Gastrocnemius medialis (tissue), 4 donors: Measurements from ENCODE around the gene TTC3. TPM values are rescaled to one million over a fixed set of nuclear protein-coding genes. Genes with fewer than 3 reads are reported as not detected.

Experiments
- ATAC-seq, 2 donors: fragments of 150-250 bp; one replicate each; pipeline ENCODE4 v1.9.1; 2016
- DNase-seq, 2 donors: peaks; one replicate each; pipeline ENCODE4 v3.0.0-alpha.2; 2019
- H3K27ac ChIP-seq, 4 donors: fragments of 200-600 bp; sonication (generic); 1 replicate in 1 of 4; 2 replicates in 3 of 4; pipeline ENCODE4 v1.5.1; 2016 to 2018; ENCODE audit warnings: mild to moderate bottlenecking in 2 of 4, moderate library complexity in 1 of 4
- H3K27me3 ChIP-seq, 3 donors: fragments of 200-600 bp; sonication (generic) in 2 of 3; 1 replicate in 1 of 3; 2 replicates in 2 of 3; pipeline versions ENCODE4 v1.5.1 to v1.6.0; 2016 to 2019; ENCODE audit warnings: mild to moderate bottlenecking in 1 of 3, moderate library complexity in 1 of 3
- H3K36me3 ChIP-seq, 2 donors: fragments of 200-600 bp; sonication (generic) in 1 of 2; one replicate each; pipeline ENCODE4 v1.5.1; 2017 to 2018
- H3K4me1 ChIP-seq, 2 donors: fragments of 200-600 bp; sonication (generic) in 1 of 2; one replicate each; pipeline ENCODE4 v1.5.1; 2016 to 2017; ENCODE audit warnings: mild to moderate bottlenecking in 2 of 2
- H3K4me3 ChIP-seq, 4 donors: fragments of 200-600 bp; sonication (generic) in 3 of 4; 1 replicate in 1 of 4; 2 replicates in 3 of 4; pipeline ENCODE4 v1.5.1; 2016 to 2019; ENCODE audit warnings: mild to moderate bottlenecking in 2 of 4
- H3K9me3 ChIP-seq, 3 donors: fragments of 200-600 bp; sonication (generic) in 2 of 3; 1 replicate in 1 of 3; 2 replicates in 2 of 3; pipeline ENCODE4 v1.5.1; 2016 to 2019
- POLR2A ChIP-seq, 2 donors: fragments of 450-650 bp; IDR thresholded peaks; one replicate each; pipeline ENCODE4 v1.6.1; 2017; ENCODE audit warnings: antibody characterized with exemption in 2 of 2, mild to moderate bottlenecking in 2 of 2, moderate library complexity in 2 of 2
- in situ Hi-C, 4 donors: fragments of 200-750 bp; cut with MboI; loops; one replicate each; pipeline versions ENCODE4 v1.15.0 to v1.8.0; 2017; ENCODE audit warnings: low sequenced_read_pairs in 4 of 4
- intact Hi-C: fragments of 100-400 bp; cut with DNase I; formaldehyde crosslinking; loops from one replicate; pipeline ENCODE4 v1.15.1; 2023; ENCODE audit warnings: low total_unique reads
- total RNA-seq, 4 donors: library from RNA; depleted of rRNA; stranded (reverse); fragments of >200 nt; gene quantifications; one replicate each; pipeline versions ENCODE4 v1.1.0 to v1.2.3, GENCODE V29; 2016
- TF ChIP-seq, protein P1 (sequence below), 5 experiments: fragments of 450-650 bp in 3 of 5; fragments of 200-600 bp in 2 of 5; sonication (generic) in 2 of 5; IDR thresholded peaks in 4 of 5; conservative IDR thresholded peaks in 1 of 5; 1 replicate in 4 of 5; 2 replicates in 1 of 5; pipeline ENCODE4 v1.5.1; 2016 to 2019; ENCODE audit warnings: antibody characterized with exemption in 5 of 5, mild to moderate bottlenecking in 3 of 5, moderate library complexity in 3 of 5

The TTC3 gene
- total RNA-seq, 4 donors from 2014 or later = 39.5 to 71.6 (median 44.1) TPM

DNA sequence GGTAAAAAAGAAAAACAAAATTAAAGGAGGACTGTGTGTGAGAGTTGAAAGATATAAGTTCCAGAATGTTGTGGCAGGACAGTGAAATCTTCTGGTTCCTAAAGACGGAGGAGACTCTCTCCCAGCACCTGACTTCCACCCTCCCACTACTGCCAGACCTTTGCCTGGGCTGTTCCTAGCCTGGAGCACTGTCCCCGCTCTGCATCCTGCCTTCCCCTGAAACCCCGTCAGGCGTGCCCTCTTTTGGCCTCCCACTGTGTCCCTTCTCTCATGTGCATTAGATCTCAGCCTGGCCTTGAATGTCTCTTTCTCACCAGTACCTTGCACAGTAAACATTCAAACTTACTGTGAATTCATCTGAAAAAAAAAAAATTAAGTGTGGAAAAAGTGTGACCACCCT, 120.0 kb downstream of the TTC3 start:
- Histone ChIP-seq H3K4me3 (no peak overlapping the region), H3K4me1 (no peaks in the 10 kb centered on the region), H3K27ac (no peak overlapping the region), H3K9me3 (no peaks in the 10 kb centered on the region), H3K27me3 (no peaks in the 10 kb centered on the region), H3K36me3 (peaks cover 0 to 47% of the 10 kb centered on the region in 2 donors)
- in situ Hi-C loops (no loop called here), intact Hi-C loops (no loop called here)
- TF ChIP-seq POLR2A (IDR thresholded peaks at IDR 0.05) = no peak
- TF ChIP-seq, protein P1, sequence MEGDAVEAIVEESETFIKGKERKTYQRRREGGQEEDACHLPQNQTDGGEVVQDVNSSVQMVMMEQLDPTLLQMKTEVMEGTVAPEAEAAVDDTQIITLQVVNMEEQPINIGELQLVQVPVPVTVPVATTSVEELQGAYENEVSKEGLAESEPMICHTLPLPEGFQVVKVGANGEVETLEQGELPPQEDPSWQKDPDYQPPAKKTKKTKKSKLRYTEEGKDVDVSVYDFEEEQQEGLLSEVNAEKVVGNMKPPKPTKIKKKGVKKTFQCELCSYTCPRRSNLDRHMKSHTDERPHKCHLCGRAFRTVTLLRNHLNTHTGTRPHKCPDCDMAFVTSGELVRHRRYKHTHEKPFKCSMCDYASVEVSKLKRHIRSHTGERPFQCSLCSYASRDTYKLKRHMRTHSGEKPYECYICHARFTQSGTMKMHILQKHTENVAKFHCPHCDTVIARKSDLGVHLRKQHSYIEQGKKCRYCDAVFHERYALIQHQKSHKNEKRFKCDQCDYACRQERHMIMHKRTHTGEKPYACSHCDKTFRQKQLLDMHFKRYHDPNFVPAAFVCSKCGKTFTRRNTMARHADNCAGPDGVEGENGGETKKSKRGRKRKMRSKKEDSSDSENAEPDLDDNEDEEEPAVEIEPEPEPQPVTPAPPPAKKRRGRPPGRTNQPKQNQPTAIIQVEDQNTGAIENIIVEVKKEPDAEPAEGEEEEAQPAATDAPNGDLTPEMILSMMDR (IDR thresholded peaks at IDR 0.05 in 4 of 5, conservative IDR thresholded peaks at IDR 0.05 in 1 of 5) = no peak
- DNase-seq (no peak), ATAC-seq (no peak)

DNA sequence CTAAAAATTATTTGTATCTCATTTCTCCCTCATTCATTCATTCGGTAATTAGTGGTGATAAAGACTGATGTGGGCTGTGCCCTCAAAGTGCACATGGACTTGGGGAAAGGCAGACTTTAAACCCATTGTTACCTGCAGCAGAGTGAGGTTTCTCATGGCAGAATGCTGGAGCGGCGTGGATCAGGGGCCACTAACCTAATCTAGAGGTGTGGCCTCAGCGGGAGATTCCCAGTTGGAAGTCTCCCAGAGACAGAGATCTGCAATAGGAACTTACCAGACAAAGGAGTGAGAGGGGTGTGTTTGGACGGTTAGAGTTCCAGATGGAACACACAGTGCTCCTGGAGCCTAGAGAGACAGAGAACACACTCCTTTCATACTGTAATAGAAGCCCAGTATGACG, 120.6 kb downstream of the TTC3 start:
- no peak overlapping the region for H3K27ac ChIP-seq
- in situ Hi-C loops (no loop called here), intact Hi-C loops (no loop called here)
- DNase-seq = no peak
- H3K27me3 ChIP-seq = no peaks in the 10 kb centered on the region
- ATAC-seq = no peak
- H3K4me3 ChIP-seq = no peak overlapping the region
- TF ChIP-seq, protein P1 (IDR thresholded peaks at IDR 0.05 in 4 of 5, conservative IDR thresholded peaks at IDR 0.05 in 1 of 5) = no peak
- TF ChIP-seq POLR2A (IDR thresholded peaks at IDR 0.05) = no peak
- no peaks in the 10 kb centered on the region for H3K9me3 ChIP-seq
- H3K36me3 ChIP-seq = peaks cover 0 to 44% of the 10 kb centered on the region in 2 donors
- no peaks in the 10 kb centered on the region for H3K4me1 ChIP-seq

DNA sequence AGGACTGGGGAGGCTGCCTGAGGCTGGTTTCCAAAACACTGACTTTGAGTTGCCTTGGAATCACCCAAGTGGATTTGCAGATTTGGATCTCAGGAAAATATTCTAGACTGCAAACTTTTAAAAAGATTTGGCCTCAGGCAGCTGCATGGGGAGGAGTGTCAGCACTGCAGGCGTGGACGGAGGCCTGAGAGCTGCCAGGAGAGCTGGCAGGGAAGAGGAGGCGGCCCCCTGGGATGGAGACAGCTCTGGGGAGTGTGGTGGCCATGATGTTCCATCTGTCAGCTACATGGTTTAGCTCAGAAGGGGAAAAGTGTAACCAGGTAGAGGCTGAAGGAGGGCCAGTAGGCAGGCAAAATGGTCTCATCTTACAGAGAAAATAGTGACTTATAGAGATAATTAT, 122.0 kb downstream of the TTC3 start:
- Histone ChIP-seq H3K27ac (no peak overlapping the region), H3K36me3 (peaks cover 0 to 38% of the 10 kb centered on the region in 2 donors), H3K9me3 (no peaks in the 10 kb centered on the region), H3K4me1 (peaks cover 11% of the 10 kb centered on the region in 2 donors), H3K27me3 (no peaks in the 10 kb centered on the region), H3K4me3 (no peak overlapping the region)
- in situ Hi-C loops = no loop called here
- TF ChIP-seq, protein P1 (IDR thresholded peaks at IDR 0.05 in 4 of 5, conservative IDR thresholded peaks at IDR 0.05 in 1 of 5) = no peak
- TF ChIP-seq POLR2A (IDR thresholded peaks at IDR 0.05) = no peak
- intact Hi-C loops = no loop called here
- ATAC-seq (no peak), DNase-seq (no peak)

DNA sequence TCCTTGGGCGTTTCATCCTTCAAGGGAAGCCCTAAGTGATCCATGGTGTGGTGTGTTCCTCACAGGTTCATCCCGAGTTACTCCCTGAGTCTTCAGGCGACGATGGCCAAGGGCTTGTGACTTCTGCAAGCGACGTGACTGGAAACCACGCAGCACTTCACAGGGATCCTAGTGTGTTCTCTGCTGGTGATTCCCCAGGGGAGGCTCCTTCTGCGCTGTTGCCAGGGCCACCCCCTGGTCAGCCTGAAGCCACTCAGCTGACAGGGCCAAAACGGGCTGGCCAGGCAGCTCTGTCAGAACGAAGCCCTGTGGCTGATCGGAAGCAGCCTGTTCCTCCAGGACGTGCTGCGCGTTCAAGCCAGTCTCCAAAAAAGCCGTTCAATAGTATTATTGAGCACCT, 122.6 kb downstream of the TTC3 start:
- no peaks in the 10 kb centered on the region for H3K9me3 ChIP-seq
- no peak overlapping the region for H3K27ac ChIP-seq
- in situ Hi-C loops = no loop called here
- peaks cover 15 to 16% of the 10 kb centered on the region in 2 donors for H3K4me1 ChIP-seq
- TF ChIP-seq, protein P1 (IDR thresholded peaks at IDR 0.05 in 4 of 5, conservative IDR thresholded peaks at IDR 0.05 in 1 of 5) = no peak
- no peak for TF ChIP-seq POLR2A (IDR thresholded peaks at IDR 0.05)
- H3K27me3 ChIP-seq = no peaks in the 10 kb centered on the region
- no peak for DNase-seq
- intact Hi-C loops = no loop called here
- peaks cover 0 to 35% of the 10 kb centered on the region in 2 donors for H3K36me3 ChIP-seq
- no peak for ATAC-seq
- H3K4me3 ChIP-seq = no peak overlapping the region

DNA sequence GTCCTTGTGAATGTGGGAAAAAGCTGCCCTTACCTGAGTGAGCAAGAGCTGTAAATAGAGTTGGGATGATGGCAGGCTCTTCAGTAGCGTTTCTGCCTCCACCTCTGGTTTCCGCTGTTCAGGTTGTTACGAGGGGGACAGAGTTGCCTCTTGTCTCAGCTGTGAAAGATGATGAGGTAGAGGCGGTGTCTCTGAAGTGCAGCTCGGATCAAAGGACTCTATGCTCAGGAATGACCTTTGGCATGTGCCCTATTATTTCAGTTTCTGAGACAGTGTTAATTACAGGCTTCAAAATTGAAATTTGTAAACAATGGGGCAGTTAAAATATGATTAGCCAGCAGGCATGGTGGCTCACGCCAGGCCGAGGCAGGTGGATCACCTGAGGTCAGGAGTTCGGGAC, 123.8 kb downstream of the TTC3 start:
- DNase-seq = no peak
- Histone ChIP-seq H3K27me3 (no peaks in the 10 kb centered on the region), H3K36me3 (peaks cover 0 to 39% of the 10 kb centered on the region in 2 donors), H3K27ac (no peak overlapping the region), H3K4me3 (no peak overlapping the region), H3K4me1 (peaks cover 18 to 19% of the 10 kb centered on the region in 2 donors), H3K9me3 (no peaks in the 10 kb centered on the region)
- in situ Hi-C loops = no loop called here
- TF ChIP-seq, protein P1 (IDR thresholded peaks at IDR 0.05 in 4 of 5, conservative IDR thresholded peaks at IDR 0.05 in 1 of 5) = no peak
- TF ChIP-seq POLR2A (IDR thresholded peaks at IDR 0.05) = no peak
- no peak for ATAC-seq
- intact Hi-C loops = no loop called here
